ENCODE results near the gene PRKACB. TPM values are rescaled to one million over a fixed set of nuclear protein-coding genes. Genes with fewer than 3 reads are reported as not detected.

The PRKACB gene
- 35.3 and 35.4 TPM in 2 replicates for total RNA-seq
- long read RNA-seq, full-length matches to known transcripts, result 3 of 28 reads
- long read RNA-seq, partial matches to known transcripts, result 2 of 28 reads
- long read RNA-seq, other reads (novel, unspliced or antisense), result 23 of 28 reads

DNA sequence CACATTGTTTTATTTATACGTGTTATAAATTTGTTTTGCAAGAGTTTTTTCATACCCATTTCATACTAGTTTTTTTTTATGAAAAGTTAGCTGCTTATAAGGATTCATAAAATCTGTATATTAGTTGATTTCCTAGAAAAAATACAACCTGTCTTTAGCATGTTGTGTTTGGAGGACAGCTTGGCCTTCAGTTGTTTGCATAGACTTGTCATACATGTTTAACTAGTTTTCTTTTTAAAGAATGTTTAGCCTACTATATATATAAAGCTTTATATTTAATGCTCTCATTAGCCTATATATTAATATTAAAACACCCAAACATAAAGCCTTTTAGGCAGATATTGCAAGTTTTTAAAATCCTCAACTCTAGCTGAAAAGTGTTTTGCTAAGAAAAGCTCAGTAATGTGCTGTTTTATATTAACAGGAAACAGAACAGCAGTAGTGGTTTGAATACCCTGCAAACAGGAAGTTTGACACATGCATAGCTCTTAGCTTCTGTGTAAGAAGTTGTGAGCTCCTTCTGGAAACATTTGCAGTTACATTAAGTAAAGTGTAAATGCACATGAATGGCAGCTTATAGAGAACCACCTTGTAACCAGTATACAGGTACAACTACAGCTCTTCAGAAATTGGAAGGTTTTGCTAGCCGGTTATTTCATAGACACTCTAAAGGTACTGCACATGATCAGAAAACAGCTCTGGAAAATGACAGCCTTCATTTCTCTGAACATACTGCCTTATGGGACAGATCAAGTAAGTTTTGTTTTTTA is at the start of gene PRKACB:
Gene PRKACB, plus strand, starts transcription at position 476 of the 770 bp plus-strand sequence. Its CDS starts 91 bp downstream, at position 567.
- no peak within 1 kb of the TSS for H3K4me3 Mint-ChIP-seq (ENCODE audit: unreplicated experiment)

DNA sequence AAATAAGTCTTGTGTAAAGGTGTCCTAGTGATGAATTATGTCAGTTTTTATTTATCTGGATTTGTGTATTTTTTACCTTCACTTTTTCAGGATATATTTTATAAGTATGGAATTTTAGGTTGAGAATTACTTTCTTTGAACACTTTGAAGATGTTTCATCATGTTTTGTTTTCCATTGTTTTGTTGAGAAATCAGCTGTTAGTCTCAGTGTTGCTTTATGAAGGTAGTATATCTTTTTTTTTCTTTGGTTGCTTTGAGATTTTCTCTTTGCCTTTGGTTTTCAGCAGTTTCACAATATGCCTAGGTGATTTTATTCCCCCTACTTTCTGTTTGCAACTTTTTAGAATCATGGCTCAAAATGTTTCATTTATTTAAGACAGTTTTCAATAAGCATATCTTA is 48.8 kb upstream of the PRKACB start:
- peaks cover 13% of the 10 kb centered on the region for H3K4me1 Mint-ChIP-seq (ENCODE audit: unreplicated experiment)
- H3K9me3 Mint-ChIP-seq (ENCODE audit: unreplicated experiment), result peaks cover 14% of the 10 kb centered on the region
- no peak overlapping the region for H3K27ac Mint-ChIP-seq (ENCODE audit: unreplicated experiment)
- H3K4me3 Mint-ChIP-seq (ENCODE audit: unreplicated experiment), result no peak overlapping the region
- DNase-seq (ENCODE audit: extremely low spot score, unreplicated experiment), result no peak
- H3K36me3 Mint-ChIP-seq (ENCODE audit: unreplicated experiment), result peaks cover 10% of the 10 kb centered on the region
- TF ChIP-seq, protein P1, sequence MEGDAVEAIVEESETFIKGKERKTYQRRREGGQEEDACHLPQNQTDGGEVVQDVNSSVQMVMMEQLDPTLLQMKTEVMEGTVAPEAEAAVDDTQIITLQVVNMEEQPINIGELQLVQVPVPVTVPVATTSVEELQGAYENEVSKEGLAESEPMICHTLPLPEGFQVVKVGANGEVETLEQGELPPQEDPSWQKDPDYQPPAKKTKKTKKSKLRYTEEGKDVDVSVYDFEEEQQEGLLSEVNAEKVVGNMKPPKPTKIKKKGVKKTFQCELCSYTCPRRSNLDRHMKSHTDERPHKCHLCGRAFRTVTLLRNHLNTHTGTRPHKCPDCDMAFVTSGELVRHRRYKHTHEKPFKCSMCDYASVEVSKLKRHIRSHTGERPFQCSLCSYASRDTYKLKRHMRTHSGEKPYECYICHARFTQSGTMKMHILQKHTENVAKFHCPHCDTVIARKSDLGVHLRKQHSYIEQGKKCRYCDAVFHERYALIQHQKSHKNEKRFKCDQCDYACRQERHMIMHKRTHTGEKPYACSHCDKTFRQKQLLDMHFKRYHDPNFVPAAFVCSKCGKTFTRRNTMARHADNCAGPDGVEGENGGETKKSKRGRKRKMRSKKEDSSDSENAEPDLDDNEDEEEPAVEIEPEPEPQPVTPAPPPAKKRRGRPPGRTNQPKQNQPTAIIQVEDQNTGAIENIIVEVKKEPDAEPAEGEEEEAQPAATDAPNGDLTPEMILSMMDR (IDR thresholded peaks at IDR 0.05), result no peak
- H3K27me3 Mint-ChIP-seq (ENCODE audit: unreplicated experiment), result no peaks in the 10 kb centered on the region

More for the DNA sequence above, at the start of gene PRKACB:
- Mint-ChIP-seq H3K27ac (ENCODE audit: unreplicated experiment) (peak within 1 kb of the TSS; percentile 27), H3K27me3 (ENCODE audit: unreplicated experiment) (no peaks in the 10 kb centered on the region), H3K9me3 (ENCODE audit: unreplicated experiment) (peaks cover under 1% of the 10 kb centered on the region), H3K36me3 (ENCODE audit: unreplicated experiment) (no peaks in the 10 kb centered on the region), H3K4me1 (ENCODE audit: unreplicated experiment) (peaks cover 15% of the 10 kb centered on the region)
- DNase-seq (ENCODE audit: extremely low spot score, unreplicated experiment), result no peak
- TF ChIP-seq, protein P1 (IDR thresholded peaks at IDR 0.05), result no peak

DNA sequence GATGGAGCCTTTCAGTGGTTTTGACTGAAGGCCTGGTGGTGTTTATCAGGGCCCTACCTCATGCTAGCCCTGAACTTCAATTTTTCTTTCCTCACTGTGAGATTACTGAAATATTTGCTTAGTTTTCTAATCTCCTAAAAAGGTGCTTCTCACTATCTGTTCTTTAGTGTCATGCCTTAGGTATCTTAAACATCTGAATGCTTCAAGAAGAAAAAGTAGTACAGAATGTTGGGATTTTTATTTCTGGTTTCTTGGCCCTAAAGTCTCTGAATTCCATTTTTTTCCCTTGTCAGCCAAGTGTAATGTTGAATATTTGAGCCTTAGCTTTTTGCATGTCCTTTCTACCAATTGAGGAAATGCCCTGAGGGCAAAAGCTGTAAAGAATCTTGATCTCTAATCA is 47.9 kb upstream of the PRKACB start:
- no peak for DNase-seq (ENCODE audit: extremely low spot score, unreplicated experiment)
- H3K9me3 Mint-ChIP-seq (ENCODE audit: unreplicated experiment), result peaks cover 14% of the 10 kb centered on the region

DNA sequence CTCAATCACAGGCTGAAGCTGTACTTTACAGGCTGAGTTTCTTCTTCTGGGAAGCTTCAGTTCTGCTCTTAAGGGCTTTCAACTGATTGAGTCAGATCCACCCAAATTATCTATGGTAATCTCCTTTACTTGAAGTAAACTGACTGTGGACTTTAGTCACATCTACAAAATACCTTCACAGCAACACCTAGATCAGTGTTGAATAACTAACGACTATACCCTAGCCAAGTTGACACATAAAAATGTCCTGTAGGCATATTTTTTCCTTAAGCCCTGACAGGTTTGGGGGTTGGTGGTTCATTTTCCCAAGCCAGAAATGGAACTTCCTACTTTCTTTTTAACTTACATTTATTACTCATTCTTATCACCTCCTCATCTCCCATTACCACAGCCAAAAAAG is 42.9 kb upstream of the PRKACB start:
- peaks cover 20% of the 10 kb centered on the region for H3K4me1 Mint-ChIP-seq (ENCODE audit: unreplicated experiment)
- peaks cover under 1% of the 10 kb centered on the region for H3K36me3 Mint-ChIP-seq (ENCODE audit: unreplicated experiment)
- no peak for DNase-seq (ENCODE audit: extremely low spot score, unreplicated experiment)
- no peak overlapping the region for H3K27ac Mint-ChIP-seq (ENCODE audit: unreplicated experiment)
- H3K27me3 Mint-ChIP-seq (ENCODE audit: unreplicated experiment), result no peaks in the 10 kb centered on the region
- peaks cover 3% of the 10 kb centered on the region for H3K9me3 Mint-ChIP-seq (ENCODE audit: unreplicated experiment)
- TF ChIP-seq, protein P1 (IDR thresholded peaks at IDR 0.05), result no peak
- H3K4me3 Mint-ChIP-seq (ENCODE audit: unreplicated experiment), result no peak overlapping the region

More for the DNA sequence above, 47.9 kb upstream of the PRKACB start:
- Mint-ChIP-seq H3K4me3 (ENCODE audit: unreplicated experiment) (no peak overlapping the region), H3K27me3 (ENCODE audit: unreplicated experiment) (no peaks in the 10 kb centered on the region), H3K27ac (ENCODE audit: unreplicated experiment) (peak overlapping the region; percentile 33), H3K36me3 (ENCODE audit: unreplicated experiment) (peaks cover 10% of the 10 kb centered on the region), H3K4me1 (ENCODE audit: unreplicated experiment) (peaks cover 13% of the 10 kb centered on the region)
- TF ChIP-seq, protein P1 (IDR thresholded peaks at IDR 0.05), result no peak
